Esophagus squamous epithelium (tissue), 5 donors: ENCODE results near the gene FHIT. TPM values are rescaled to one million over a fixed set of nuclear protein-coding genes. Genes with fewer than 3 reads are reported as not detected.

Experiments used
- DNase-seq: peaks from one replicate; lab custom pipeline; 2025; lab: John Stamatoyannopoulos, UW
- H3K27ac ChIP-seq, 4 donors: fragments of 200-600 bp; sonication (generic); one replicate each; pipeline ENCODE4 v1.5.1; 2016 to 2019; ENCODE audit warnings: mild to moderate bottlenecking in 1 of 4
- H3K27me3 ChIP-seq, 4 donors: fragments of 200-600 bp; sonication (generic); 1 replicate in 3 of 4; 2 replicates in 1 of 4; pipeline versions ENCODE4 v1.5.1 to v1.6.0; 2017 to 2021; ENCODE audit warnings: antibody characterized with exemption in 1 of 4
- H3K36me3 ChIP-seq, 3 donors: fragments of 200-600 bp; sonication (generic); one replicate each; pipeline ENCODE4 v1.5.1; 2016 to 2019
- H3K4me1 ChIP-seq, 3 donors: fragments of 200-600 bp; sonication (generic); one replicate each; pipeline ENCODE4 v1.5.1; 2017 to 2019
- H3K4me3 ChIP-seq, 4 donors: fragments of 200-600 bp; sonication (generic); 1 replicate in 3 of 4; 2 replicates in 1 of 4; pipeline ENCODE4 v1.5.1; 2016 to 2019; ENCODE audit warnings: mild to moderate bottlenecking in 2 of 4, moderate library complexity in 1 of 4
- H3K9me3 ChIP-seq, 3 donors: fragments of 200-600 bp; sonication (generic); one replicate each; pipeline ENCODE4 v1.5.1; 2016 to 2019
- CTCF ChIP-seq, 6 experiments: fragments of 450-650 bp in 4 of 6; fragments of 200-600 bp in 2 of 6; sonication (generic) in 2 of 6; IDR thresholded peaks; one replicate each; pipeline ENCODE4 v1.5.1; 2016 to 2019; ENCODE audit warnings: antibody characterized with exemption in 6 of 6, mild to moderate bottlenecking in 4 of 6, moderate library complexity in 4 of 6
- POLR2A ChIP-seq, 4 donors: fragments of 450-650 bp; IDR thresholded peaks; one replicate each; pipeline ENCODE4 v1.6.1; 2017; ENCODE audit warnings: antibody characterized with exemption in 4 of 4, mild to moderate bottlenecking in 4 of 4, moderate library complexity in 3 of 4
- WGBS, 2 donors: methylation state at CpG; one replicate each; pipeline ENCODE4 v1.1.5; 2018; 5-methylcytosine and 5-hydroxymethylcytosine counted together
- intact Hi-C: fragments of 100-400 bp; cut with DNase I; formaldehyde crosslinking; loops from one replicate; pipeline ENCODE4 v1.15.0; 2022
- total RNA-seq, 4 donors: library from RNA; depleted of rRNA; stranded (reverse); fragments of >200 nt; gene quantifications; one replicate each; pipeline ENCODE4 v1.1.0, GENCODE V29; 2016
- donor health status: DM: yes; HTN: yes; CAD: no.

Gene FHIT
- total RNA-seq, 4 donors from 2014 or later: 0.64 to 5.7 (median 3.1) TPM

GRCh38 chr3:59953104-59953503 is 1298.1 kb downstream of the FHIT start:
- Histone ChIP-seq H3K27ac (no peak overlapping the region), H3K36me3 (no peaks in the 10 kb centered on the region), H3K4me1 (no peaks in the 10 kb centered on the region), H3K27me3 (no peaks in the 10 kb centered on the region), H3K4me3 (no peak overlapping the region), H3K9me3 (no peaks in the 10 kb centered on the region)
- intact Hi-C loops: no loop called here
- WGBS, 2 donors: 88 to 90% methylated on average over 7 of the region's 7 CpGs
- no peak for DNase-seq
- TF ChIP-seq POLR2A (IDR thresholded peaks at IDR 0.05) (no peak), CTCF (IDR thresholded peaks at IDR 0.05) (no peak)

- Histone ChIP-seq H3K27ac (no peak overlapping the region), H3K4me1 (no peaks in the 10 kb centered on the region), H3K9me3 (no peaks in the 10 kb centered on the region), H3K27me3 (no peaks in the 10 kb centered on the region), H3K4me3 (no peak overlapping the region), H3K36me3 (no peaks in the 10 kb centered on the region)
- TF ChIP-seq CTCF (IDR thresholded peaks at IDR 0.05) (no peak), POLR2A (IDR thresholded peaks at IDR 0.05) (no peak)
- no peak for DNase-seq
- intact Hi-C loops: no loop called here
- WGBS, 2 donors: 66 to 70% methylated on average over 5 of the region's 5 CpGs
Measured at GRCh38 chr3:59949311-59949710, 1301.9 kb downstream of the FHIT start.

DNA sequence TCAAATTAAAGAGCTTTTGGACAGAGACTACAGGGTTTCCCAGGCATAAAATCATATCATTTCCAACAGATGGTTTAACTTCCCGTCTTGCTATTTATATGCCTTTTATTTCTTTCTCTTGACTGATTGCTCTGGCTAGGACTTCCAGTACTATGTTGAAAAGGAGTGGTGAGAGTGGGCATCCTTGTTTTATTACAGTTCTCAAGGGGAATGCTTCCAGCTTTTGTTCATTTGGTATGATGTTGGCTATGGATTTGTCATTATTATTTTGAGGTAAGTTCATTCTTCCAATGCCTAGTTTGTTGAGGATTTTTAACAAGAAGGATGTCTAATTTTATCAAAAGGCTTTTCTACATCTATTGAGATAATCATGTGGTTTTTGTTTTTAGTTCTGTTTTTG is 1304.9 kb downstream of the FHIT start:
- TF ChIP-seq POLR2A (IDR thresholded peaks at IDR 0.05) (no peak), CTCF (IDR thresholded peaks at IDR 0.05) (no peak)
- no peak overlapping the region for H3K27ac ChIP-seq
- no peak overlapping the region for H3K4me3 ChIP-seq
- H3K9me3 ChIP-seq: no peaks in the 10 kb centered on the region
- H3K27me3 ChIP-seq: no peaks in the 10 kb centered on the region
- WGBS, 2 donors: 38 to 50% methylated on average over 1 of the region's 1 CpG
- no peak for DNase-seq
- intact Hi-C loops: no loop called here
- no peaks in the 10 kb centered on the region for H3K36me3 ChIP-seq
- H3K4me1 ChIP-seq: no peaks in the 10 kb centered on the region

- no peaks in the 10 kb centered on the region for H3K36me3 ChIP-seq
- H3K27me3 ChIP-seq: no peaks in the 10 kb centered on the region
- 76 to 84% methylated on average over 3 of the region's 3 CpGs for WGBS, 2 donors
- H3K9me3 ChIP-seq: no peaks in the 10 kb centered on the region
- intact Hi-C loops: no loop called here
- TF ChIP-seq POLR2A (IDR thresholded peaks at IDR 0.05): no peak
- TF ChIP-seq CTCF (IDR thresholded peaks at IDR 0.05): no peak
- H3K27ac ChIP-seq: no peak overlapping the region
- DNase-seq: no peak
- H3K4me1 ChIP-seq: no peaks in the 10 kb centered on the region
- no peak overlapping the region for H3K4me3 ChIP-seq
Measured at GRCh38 chr3:59940718-59941117, 1310.5 kb downstream of the FHIT start.

GRCh38 chr3:59939826-59940426 is 1311.3 kb downstream of the FHIT start:
- intact Hi-C loops: no loop called here
- H3K9me3 ChIP-seq: no peaks in the 10 kb centered on the region
- H3K4me1 ChIP-seq: no peaks in the 10 kb centered on the region
- H3K27me3 ChIP-seq: no peaks in the 10 kb centered on the region
- 80 to 84% methylated on average over 4 of the region's 4 CpGs for WGBS, 2 donors
- no peak overlapping the region for H3K4me3 ChIP-seq
- TF ChIP-seq CTCF (IDR thresholded peaks at IDR 0.05) (no peak), POLR2A (IDR thresholded peaks at IDR 0.05) (no peak)
- DNase-seq: no peak
- H3K36me3 ChIP-seq: no peaks in the 10 kb centered on the region
- H3K27ac ChIP-seq: no peak overlapping the region
